IMR-90 (cell line): ENCODE data around the gene PRKD1. TPM values are rescaled to one million over a fixed set of nuclear protein-coding genes. Genes with fewer than 3 reads are reported as not detected.
A peak's percentile ranks its signal among the peaks of the same experiment; 100 is the strongest.

Experiments
- ATAC-seq: fragments of 200-7000 bp; cut with Tn5 transposase; 2 replicates; pipeline ENCODE4 v1.9.1; 2020; ENCODE audit warnings: low read depth, mild to moderate bottlenecking, moderate library complexity
- BruUV-seq: library from RNA; stranded (reverse); fragments of 400-500 nt; replicated peaks from 2 replicates; lab custom pipeline; 2021; lab: Mats Ljungman, UMichigan
- CTCF ChIA-PET: fragments of 300-600 bp; formaldehyde crosslinking; extraction: SDS; loops from one replicate; lab custom pipeline; 2021; ENCODE audit warnings: antibody characterized with exemption; lab: Yijun Ruan, JAX
- POLR2A ChIA-PET: fragments of 300-600 bp; sonication (Branson Sonifier 250); formaldehyde crosslinking; loops from one replicate; lab custom pipeline; 2022; ENCODE audit warnings: antibody characterized with exemption; ENCODE audit not compliant: unreplicated experiment; lab: Charles Lee
- DNase-seq: peaks from one replicate; pipeline ENCODE4 v3.0.0; 2013
- H2AFZ ChIP-seq: replicated peaks from 2 replicates; pipeline ENCODE3; 2013; ENCODE audit warnings: low read length, mild to moderate bottlenecking; ENCODE audit not compliant: poor library complexity
- H2AK5ac ChIP-seq: 2 replicates; pipeline ENCODE4 v1.6.1; 2013; ENCODE audit warnings: low read depth, low read length, inconsistent platforms
- H2AK9ac ChIP-seq: replicated peaks from 2 replicates; pipeline ENCODE3; 2013; ENCODE audit warnings: mild to moderate bottlenecking, low read depth, low read length, moderate library complexity; ENCODE audit not compliant: poor library complexity
- H2BK120ac ChIP-seq: 2 replicates; pipeline ENCODE4 v1.6.1; 2013; ENCODE audit warnings: low read depth, low read length, inconsistent platforms
- H2BK15ac ChIP-seq: 3 replicates; pipeline ENCODE4 v1.6.1; 2013; ENCODE audit warnings: low read depth, low read length, inconsistent platforms
- H2BK20ac ChIP-seq: 2 replicates; pipeline ENCODE4 v1.6.1; 2013; ENCODE audit warnings: low read depth, mild to moderate bottlenecking, inconsistent platforms, low read length, moderate library complexity
- H2BK5ac ChIP-seq: 2 replicates; pipeline ENCODE4 v1.6.1; 2013; ENCODE audit warnings: mild to moderate bottlenecking, low read depth, low read length, inconsistent platforms; ENCODE audit not compliant: poor library complexity, severe bottlenecking
- H3K14ac ChIP-seq: replicated peaks from 2 replicates; pipeline ENCODE4 v1.6.1; 2013; ENCODE audit warnings: low read depth, low read length, inconsistent platforms
- H3K18ac ChIP-seq: 2 replicates; pipeline ENCODE4 v1.6.1; 2013; ENCODE audit warnings: low read depth, low read length, control low read depth
- H3K23ac ChIP-seq: 2 replicates; pipeline ENCODE4 v1.6.1; 2013; ENCODE audit warnings: low read depth, low read length, inconsistent platforms
- H3K27ac ChIP-seq: 2 replicates; pipeline ENCODE4 v1.5.1; 2013; ENCODE audit warnings: mild to moderate bottlenecking, control low read depth, low read length; ENCODE audit not compliant: insufficient read depth
- H3K27me3 ChIP-seq: 2 replicates; pipeline ENCODE4 v1.6.1; 2013; ENCODE audit warnings: low read length; ENCODE audit not compliant: control insufficient read depth, insufficient read depth
- H3K36me3 ChIP-seq: 2 replicates; pipeline ENCODE4 v1.6.1; 2013; ENCODE audit warnings: low read length, mixed read lengths; ENCODE audit not compliant: control insufficient read depth, insufficient read depth
- H3K4ac ChIP-seq: 2 replicates; pipeline ENCODE4 v1.6.1; 2013; ENCODE audit warnings: low read depth, low read length, inconsistent platforms
- H3K4me1 ChIP-seq: 2 replicates; pipeline ENCODE4 v1.6.1; 2013; ENCODE audit warnings: low read length, mixed read lengths; ENCODE audit not compliant: control insufficient read depth, insufficient read depth
- H3K4me2 ChIP-seq: 2 replicates; pipeline ENCODE4 v1.6.1; 2013; ENCODE audit warnings: low read depth, mild to moderate bottlenecking, control low read depth, low read length, moderate library complexity
- H3K4me3 ChIP-seq: 2 replicates; pipeline ENCODE4 v1.5.1; 2013; ENCODE audit warnings: low read depth, mild to moderate bottlenecking, control low read depth, low read length, moderate library complexity; ENCODE audit not compliant: insufficient read depth
- H3K56ac ChIP-seq: 2 replicates; pipeline ENCODE4 v1.6.1; 2013; ENCODE audit warnings: low read length, inconsistent platforms; ENCODE audit not compliant: insufficient read depth; ENCODE audit errors: extremely low read depth
- H3K79me1 ChIP-seq, 2 experiments: 2 replicates each; pipeline ENCODE4 v1.6.1; 2013; ENCODE audit warnings: low read length in 2 of 2, inconsistent platforms in 1 of 2, low read depth in 1 of 2
- H3K9ac ChIP-seq: 2 replicates; pipeline ENCODE4 v1.6.1; 2013; ENCODE audit warnings: low read depth, low read length, control low read depth
- H3K9me1 ChIP-seq: 2 replicates; pipeline ENCODE4 v1.6.1; 2013; ENCODE audit warnings: low read length, inconsistent platforms; ENCODE audit not compliant: insufficient read depth
- H3K9me3 ChIP-seq: 2 replicates; pipeline ENCODE4 v1.6.1; 2013; ENCODE audit warnings: low read length; ENCODE audit not compliant: control insufficient read depth, insufficient read depth
- H4K20me1 ChIP-seq: 2 replicates; pipeline ENCODE4 v1.6.1; 2013; ENCODE audit warnings: low read length, inconsistent platforms; ENCODE audit not compliant: insufficient read depth
- H4K5ac ChIP-seq: 2 replicates; pipeline ENCODE4 v1.6.1; 2013; ENCODE audit warnings: mild to moderate bottlenecking, low read depth, low read length, control low read depth
- H4K8ac ChIP-seq, 2 experiments: 2 replicates each; pipeline ENCODE4 v1.6.1; 2013; ENCODE audit warnings: low read depth in 2 of 2, low read length in 2 of 2, control low read depth in 1 of 2, inconsistent platforms in 1 of 2
- H4K91ac ChIP-seq: 2 replicates; pipeline ENCODE4 v1.6.1; 2013; ENCODE audit warnings: low read depth, low read length, inconsistent platforms; ENCODE audit not compliant: insufficient read depth
- NFE2L2 ChIP-seq: fragments of 150-350 bp; IDR thresholded peaks from 2 replicates; pipeline ENCODE4 v1.6.1; 2016; ENCODE audit warnings: low read depth, mild to moderate bottlenecking, low read length
- RCOR1 ChIP-seq: IDR thresholded peaks from 2 replicates; pipeline ENCODE4 v1.6.1; 2012; ENCODE audit warnings: mild to moderate bottlenecking, low read length, improper control_type of control experiment; ENCODE audit not compliant: insufficient replicate concordance
- WGBS, 2 experiments: methylation state at CpG; one replicate each; pipeline versions ENCODE4 v1.1.5 to v1.1.7; 2013; ENCODE audit warnings: missing lambda C conversion rate in 2 of 2; ENCODE audit not compliant: insufficient read length in 1 of 2; ENCODE audit errors: extremely low coverage in 2 of 2; 5-methylcytosine and 5-hydroxymethylcytosine counted together
- dilution Hi-C: fragments of 300-500 bp; cut with HindIII; formaldehyde crosslinking; loops from one replicate; pipeline ENCODE4 v1.14.3; 2018; ENCODE audit warnings: low sequenced_read_pairs; ENCODE audit not compliant: unreplicated experiment
- in situ Hi-C: fragments of 300-500 bp; cut with MboI; formaldehyde crosslinking; loops from 3 replicates; pipeline ENCODE4 v1.14.3; 2019; ENCODE audit warnings: low sequenced_read_pairs, inconsistent platforms, mixed read lengths
- intact Hi-C: fragments of 100-400 bp; cut with micrococcal nuclease; formaldehyde crosslinking; loops from 2 replicates; pipeline ENCODE4 v1.10.0; 2022
- polyA plus RNA-seq, 3 experiments: library from polyadenylated mRNA; depleted of rRNA; stranded (reverse); fragments of >200 nt; gene quantifications; 2 replicates each; pipeline ENCODE4 v1.2.3, GENCODE V29; 2012; ENCODE audit warnings: low replicate concordance in 1 of 3
- total RNA-seq: library from RNA; depleted of rRNA; stranded (reverse); fragments of >200 nt; gene quantifications from 2 replicates; pipeline ENCODE4 v1.2.3, GENCODE V29; 2012

Gene PRKD1
- total and polyA plus RNA-seq, 2 of the 4 experiments (the other 2 are of a cell fraction) = 12.9 to 14.2 TPM

DNA sequence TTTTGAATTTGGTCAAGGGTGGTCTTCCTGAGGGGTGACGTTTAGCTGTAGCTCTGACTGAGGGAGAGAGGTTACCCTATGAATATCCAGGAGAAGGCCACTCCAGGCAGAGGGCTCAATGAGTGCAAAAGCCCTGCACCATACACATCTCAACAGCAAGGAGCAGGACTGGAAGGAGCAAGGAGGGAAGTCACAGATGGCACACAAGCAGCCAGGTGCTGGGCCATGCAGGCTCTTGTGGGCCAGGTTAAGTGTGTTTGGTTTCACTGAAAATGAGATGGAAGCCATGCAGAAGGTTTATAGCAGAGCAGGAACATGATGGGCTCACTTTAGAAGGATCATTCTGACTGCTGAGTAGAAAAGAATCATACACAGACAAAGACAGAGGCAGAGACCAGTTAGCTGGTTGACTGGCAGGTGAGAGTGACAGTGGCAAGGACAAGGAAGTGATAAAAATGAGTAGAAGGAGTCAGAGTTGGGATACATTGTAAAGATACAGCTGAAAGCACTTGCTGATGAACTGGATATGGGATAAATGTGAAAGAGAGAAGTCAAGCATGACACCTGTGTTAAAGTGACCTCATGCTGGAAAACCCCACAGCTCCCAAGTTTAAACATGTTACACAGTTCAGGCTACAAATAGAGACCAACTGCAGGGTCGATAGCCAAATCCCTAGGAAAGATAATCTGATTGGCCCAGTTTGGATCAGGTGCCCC lies 81.2 kb downstream of the PRKD1 start:
- 20% methylated on average over 1 of the region's 2 CpGs; no CpG with 5 or more reads in 1 of the 2 experiments for WGBS, 2 experiments
- Histone ChIP-seq H3K56ac (no peak overlapping the region), H3K36me3 (no peaks in the 10 kb centered on the region), H3K79me1 (peaks cover 24 to 29% of the 10 kb centered on the region in 2 experiments; a peak in 3 of 4 replicates), H2AK5ac (no peak overlapping the region), H3K27ac (no peak overlapping the region), H3K9me3 (peaks cover under 1% of the 10 kb centered on the region), H3K4ac (no peak overlapping the region), H3K9me1 (no peaks in the 10 kb centered on the region; the same call in 1 of the 2 replicates), H3K4me2 (no peak overlapping the region), H3K14ac (no peak overlapping the region), H4K20me1 (peaks cover 21% of the 10 kb centered on the region), H3K4me1 (no peaks in the 10 kb centered on the region), H4K91ac (no peak overlapping the region), H2BK15ac (no peak overlapping the region), H2AK9ac (no peak overlapping the region), H3K4me3 (no peak overlapping the region), H3K23ac (no peak overlapping the region), H3K27me3 (no peaks in the 10 kb centered on the region), H2BK20ac (no peak overlapping the region), H3K9ac (no peak overlapping the region), H4K8ac (no peak overlapping the region), H2BK120ac (no peak overlapping the region), H2AFZ (no peak overlapping the region), H2BK5ac (no peak overlapping the region), H3K18ac (no peak overlapping the region), H4K5ac (no peak overlapping the region)
- ATAC-seq = no peak
- in situ Hi-C loops = no loop called here
- dilution Hi-C loops = no loop called here
- TF ChIP-seq NFE2L2 (no peak), RCOR1 (no peak)
- ChIA-PET CTCF (interaction anchor here (0.7 kb wide), 1 partner anchor 12 kb away, joined by 3 read pairs; no protein-coding TSS in a partner anchor), POLR2A (interaction anchor here (0.7 kb wide), 1 partner anchor 11 kb away, joined by 3 read pairs; no protein-coding TSS in a partner anchor)
- peak; percentile 69 for DNase-seq
- intact Hi-C loops = no loop called here
- BruUV-seq = no TSS peak
